22Rv1 (cell line): Measurements from ENCODE around the gene LHX1.

Experiments used
- H3K27ac ChIP-seq: fragments of 450-650 bp; 2 replicates; pipeline ENCODE4 v1.5.1; 2017
- CTCF ChIP-seq: fragments of 450-650 bp; IDR thresholded peaks from 2 replicates; pipeline ENCODE4 v1.5.1; 2017; ENCODE audit warnings: mild to moderate bottlenecking
- ZFX ChIP-seq: fragments of 450-650 bp; IDR thresholded peaks from 2 replicates; pipeline ENCODE4 v1.6.1; 2017; ENCODE audit warnings: antibody characterized with exemption, borderline replicate concordance

LHX1 gene

DNA sequence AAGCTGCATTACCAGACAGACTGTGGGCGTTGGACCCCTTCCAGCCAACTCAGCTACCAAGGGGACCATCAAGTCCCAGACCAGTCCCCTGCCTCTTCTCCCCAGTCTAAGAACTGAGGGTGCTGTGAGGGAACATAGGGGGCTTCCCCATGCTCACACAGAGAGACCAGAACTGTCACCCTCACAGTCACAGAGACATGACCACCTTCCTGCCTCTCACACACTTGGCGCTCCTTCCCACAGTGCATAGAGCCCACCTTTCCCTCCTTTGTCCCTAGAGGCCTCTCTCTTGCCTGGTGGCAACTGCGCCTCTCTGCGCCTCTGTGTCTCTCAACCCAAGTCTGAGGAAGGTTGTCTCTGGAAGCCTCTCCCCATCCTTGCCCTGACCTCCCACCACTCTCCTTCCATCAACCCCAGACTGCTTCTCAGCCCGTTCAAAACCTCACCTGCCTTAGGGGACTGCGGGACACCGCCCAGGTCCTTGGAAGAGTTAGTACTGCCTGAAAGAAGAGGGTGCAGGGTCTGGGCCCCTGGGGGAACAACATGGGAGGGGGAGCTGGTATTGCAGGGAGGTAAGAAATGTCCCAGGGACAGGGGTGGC lies 6.1 kb upstream of the LHX1 start:
- no peak for TF ChIP-seq CTCF
- no peak overlapping the region for H3K27ac ChIP-seq

- no peak overlapping the region for H3K27ac ChIP-seq
- TF ChIP-seq CTCF: no peak
- no peak for TF ChIP-seq ZFX
Observed at GRCh38 chr17:36931697-36932382, 5.4 kb upstream of the LHX1 start.

GRCh38 chr17:36932383-36932693 lies 4.9 kb upstream of the LHX1 start:
- H3K27ac ChIP-seq: no peak overlapping the region
- TF ChIP-seq CTCF (no peak), ZFX (no peak)

GRCh38 chr17:36932694-36933511 lies 4.4 kb upstream of the LHX1 start:
- TF ChIP-seq CTCF: no peak
- no peak for TF ChIP-seq ZFX

GRCh38 chr17:36933512-36934143 lies 3.6 kb upstream of the LHX1 start:
- H3K27ac ChIP-seq: no peak overlapping the region
- no peak for TF ChIP-seq ZFX
- no peak for TF ChIP-seq CTCF

More at GRCh38 chr17:36932694-36933511, 4.4 kb upstream of the LHX1 start:
- H3K27ac ChIP-seq: no peak overlapping the region

GRCh38 chr17:36934144-36934691 lies 3.1 kb upstream of the LHX1 start:
- peak; percentile 8; the same call in 1 of the 2 replicates for TF ChIP-seq CTCF
- TF ChIP-seq ZFX: no peak
- no peak overlapping the region for H3K27ac ChIP-seq
